ENCODE data around the gene CLDN4. TPM values are rescaled to one million over a fixed set of nuclear protein-coding genes. Genes with fewer than 3 reads are reported as not detected.
"Not testable (repeated sequence)": the region's sequence is repeated elsewhere in the genome, so short reads cannot be mapped to it uniquely, and the experiment has no call there.

The CLDN4 gene
- total and polyA plus RNA-seq, 2 experiments from 2014 or later = 570 to 909 TPM

- H2AFZ ChIP-seq = no peak overlapping the region
- no peaks in the 10 kb centered on the region for H3K36me3 ChIP-seq (replicated peaks; ENCODE audit: insufficient read depth, low read depth)
- H4K20me1 ChIP-seq (ENCODE audit: insufficient read depth, poor library complexity, severe bottlenecking) = no peaks in the 10 kb centered on the region
- H3K4me1 ChIP-seq (ENCODE audit: insufficient read depth) = no peaks in the 10 kb centered on the region
- 96% methylated on average over 3 of the region's 3 CpGs for WGBS (ENCODE audit: low lambda C conversion rate, missing lambda C conversion rate)
- no peaks in the 10 kb centered on the region for H3K27me3 ChIP-seq
- no peaks in the 10 kb centered on the region for H3K79me2 ChIP-seq
- no peak for DNase-seq (ENCODE audit: low spot score)
- no peak overlapping the region for H3K4me3 ChIP-seq
- no peaks in the 10 kb centered on the region for H3K9me2 ChIP-seq (replicated peaks; ENCODE audit: insufficient read depth)
- H3K9me3 ChIP-seq (ENCODE audit: low read depth) = no peaks in the 10 kb centered on the region
- TF ChIP-seq EZH2 (IDR thresholded peaks at IDR 0.05; ENCODE audit: borderline replicate concordance) = no peak
- TF ChIP-seq EZH2phosphoT487 (IDR thresholded peaks at IDR 0.05; ENCODE audit: low read depth, severe bottlenecking, unreplicated experiment) = no peak
- TF ChIP-seq CTCF (IDR thresholded peaks at IDR 0.05; ENCODE audit: poor library complexity) = no peak
- no peak overlapping the region for H3K4me2 ChIP-seq
- no peak overlapping the region for H3K27ac ChIP-seq
These were observed 17.8 kb upstream of the CLDN4 start for GRCh38 chr7:73812996-73813395.

- no peak for DNase-seq (ENCODE audit: low spot score)
- Histone ChIP-seq H3K9me2 (replicated peaks; ENCODE audit: insufficient read depth) (no peaks in the 10 kb centered on the region), H3K27me3 (no peaks in the 10 kb centered on the region), H3K4me1 (ENCODE audit: insufficient read depth) (no peaks in the 10 kb centered on the region), H3K36me3 (replicated peaks; ENCODE audit: insufficient read depth, low read depth) (no peaks in the 10 kb centered on the region), H2AFZ (no peak overlapping the region), H4K20me1 (ENCODE audit: insufficient read depth, poor library complexity, severe bottlenecking) (no peaks in the 10 kb centered on the region), H3K4me2 (no peak overlapping the region), H3K79me2 (no peaks in the 10 kb centered on the region), H3K27ac (no peak overlapping the region), H3K4me3 (no peak overlapping the region), H3K9me3 (ENCODE audit: low read depth) (no peaks in the 10 kb centered on the region)
- 88% methylated on average over 8 of the region's 8 CpGs for WGBS (ENCODE audit: low lambda C conversion rate, missing lambda C conversion rate)
- no peak for TF ChIP-seq EZH2phosphoT487 (IDR thresholded peaks at IDR 0.05; ENCODE audit: low read depth, severe bottlenecking, unreplicated experiment)
- TF ChIP-seq EZH2 (IDR thresholded peaks at IDR 0.05; ENCODE audit: borderline replicate concordance) = no peak
- no peak for TF ChIP-seq CTCF (IDR thresholded peaks at IDR 0.05; ENCODE audit: poor library complexity)
These were observed 15.4 kb upstream of the CLDN4 start for GRCh38 chr7:73815436-73815835.

- no peaks in the 10 kb centered on the region for H3K36me3 ChIP-seq (replicated peaks; ENCODE audit: insufficient read depth, low read depth)
- H3K79me2 ChIP-seq = no peaks in the 10 kb centered on the region
- H3K9me3 ChIP-seq (ENCODE audit: low read depth) = no peaks in the 10 kb centered on the region
- no peak for TF ChIP-seq EZH2phosphoT487 (IDR thresholded peaks at IDR 0.05; ENCODE audit: low read depth, severe bottlenecking, unreplicated experiment)
- no peak for TF ChIP-seq CTCF (IDR thresholded peaks at IDR 0.05; ENCODE audit: poor library complexity)
- no peak for TF ChIP-seq EZH2 (IDR thresholded peaks at IDR 0.05; ENCODE audit: borderline replicate concordance)
- no peaks in the 10 kb centered on the region for H3K27me3 ChIP-seq
- no peak overlapping the region for H3K4me2 ChIP-seq
- no peaks in the 10 kb centered on the region for H3K4me1 ChIP-seq (ENCODE audit: insufficient read depth)
- H2AFZ ChIP-seq = no peak overlapping the region
- H3K9me2 ChIP-seq (replicated peaks; ENCODE audit: insufficient read depth) = no peaks in the 10 kb centered on the region
- H4K20me1 ChIP-seq (ENCODE audit: insufficient read depth, poor library complexity, severe bottlenecking) = no peaks in the 10 kb centered on the region
- WGBS (ENCODE audit: low lambda C conversion rate, missing lambda C conversion rate) = 95% methylated on average over 6 of the region's 6 CpGs
- no peak overlapping the region for H3K4me3 ChIP-seq
- DNase-seq (ENCODE audit: low spot score) = no peak
- H3K27ac ChIP-seq = no peak overlapping the region
These were observed 13.7 kb upstream of the CLDN4 start for GRCh38 chr7:73817121-73817520.

- Histone ChIP-seq H3K9me2 (replicated peaks; ENCODE audit: insufficient read depth) (no peaks in the 10 kb centered on the region), H3K4me1 (ENCODE audit: insufficient read depth) (peaks cover 8% of the 10 kb centered on the region), H4K20me1 (ENCODE audit: insufficient read depth, poor library complexity, severe bottlenecking) (no peaks in the 10 kb centered on the region), H3K4me2 (no peak overlapping the region), H3K27ac (no peak overlapping the region), H3K36me3 (replicated peaks; ENCODE audit: insufficient read depth, low read depth) (no peaks in the 10 kb centered on the region), H3K9me3 (ENCODE audit: low read depth) (no peaks in the 10 kb centered on the region), H3K4me3 (no peak overlapping the region), H3K79me2 (no peaks in the 10 kb centered on the region), H2AFZ (no peak overlapping the region), H3K27me3 (no peaks in the 10 kb centered on the region)
- TF ChIP-seq EZH2 (IDR thresholded peaks at IDR 0.05; ENCODE audit: borderline replicate concordance) (no peak), EZH2phosphoT487 (IDR thresholded peaks at IDR 0.05; ENCODE audit: low read depth, severe bottlenecking, unreplicated experiment) (no peak), CTCF (IDR thresholded peaks at IDR 0.05; ENCODE audit: poor library complexity) (no peak)
- no peak for DNase-seq (ENCODE audit: low spot score)
- WGBS (ENCODE audit: low lambda C conversion rate, missing lambda C conversion rate) = 82% methylated on average over 7 of the region's 7 CpGs
These were observed 10.8 kb upstream of the CLDN4 start for GRCh38 chr7:73820013-73820412.

GRCh38 chr7:73821597-73822285 is 9.1 kb upstream of the CLDN4 start:
- not testable (repeated sequence) for H2AFZ ChIP-seq; H3K36me3 ChIP-seq (replicated peaks; ENCODE audit: insufficient read depth, low read depth); H4K20me1 ChIP-seq (ENCODE audit: insufficient read depth, poor library complexity, severe bottlenecking); H3K27me3 ChIP-seq; H3K9me3 ChIP-seq (ENCODE audit: low read depth); H3K4me3 ChIP-seq; H3K9me2 ChIP-seq (replicated peaks; ENCODE audit: insufficient read depth); H3K79me2 ChIP-seq; DNase-seq (ENCODE audit: low spot score)
- Histone ChIP-seq H3K4me1 (ENCODE audit: insufficient read depth) (peaks cover 15% of the 10 kb centered on the region), H3K27ac (peak overlapping the region; percentile 89), H3K4me2 (peak overlapping the region; percentile 16)
- 96% methylated on average over 14 of the region's 14 CpGs for WGBS (ENCODE audit: low lambda C conversion rate, missing lambda C conversion rate)
